Endothelial cell of umbilical vein (primary cell): ENCODE measurements around the gene KAT2B. TPM values are rescaled to one million over a fixed set of nuclear protein-coding genes. Genes with fewer than 3 reads are reported as not detected.

Experiments
- BruUV-seq: library from RNA; stranded (reverse); fragments of 400-500 nt; replicated peaks from 2 replicates; lab custom pipeline; 2021; lab: Mats Ljungman, UMichigan
- CTCF ChIA-PET: fragments of 300-600, 350-600 bp; sonication (Branson Sonifier 250); formaldehyde crosslinking; loops from one replicate; lab custom pipeline; 2021; ENCODE audit warnings: antibody characterized with exemption, inconsistent platforms; lab: Charles Lee
- POLR2A ChIA-PET: fragments of 300-600, 350-600 bp; sonication (Branson Sonifier 250); formaldehyde crosslinking; loops from one replicate; lab custom pipeline; 2021; ENCODE audit warnings: antibody characterized with exemption, inconsistent platforms; lab: Charles Lee
- DNase-seq: peaks from one replicate; pipeline ENCODE4 v3.0.0-alpha.2; 2011; ENCODE audit warnings: low read depth, low spot score
- FAIRE-seq: peaks from 2 replicates; lab custom pipeline; 2011; peaks lifted over from hg19 to GRCh38; lab: Jason Lieb, UNC
- H2AFZ ChIP-seq: 2 replicates; pipeline ENCODE4 v1.6.0; 2012; ENCODE audit warnings: low read depth, low read length, control low read depth, inconsistent platforms
- H3K27ac ChIP-seq: 2 replicates; pipeline ENCODE4 v1.5.1; 2011; ENCODE audit warnings: low read depth, mild to moderate bottlenecking, control low read depth, low read length, moderate library complexity; ENCODE audit not compliant: insufficient read depth
- H3K27me3 ChIP-seq, 2 experiments: 2 replicates each; pipeline versions ENCODE4 v1.6.0 to v1.6.1; 2011; ENCODE audit warnings: low read length in 2 of 2, mixed read lengths in 1 of 2; ENCODE audit not compliant: control insufficient read depth in 2 of 2, insufficient read depth in 2 of 2
- H3K36me3 ChIP-seq, 2 experiments: 2 replicates in 1 of 2; 3 replicates in 1 of 2; pipeline ENCODE4 v1.5.1; 2011; ENCODE audit warnings: low read length in 2 of 2, mild to moderate bottlenecking in 1 of 2, moderate library complexity in 1 of 2; ENCODE audit not compliant: control insufficient read depth in 2 of 2, insufficient read depth in 2 of 2; ENCODE audit errors: extremely low read depth in 1 of 2
- H3K4me1 ChIP-seq: 3 replicates; pipeline ENCODE4 v1.5.1; 2011; ENCODE audit warnings: mild to moderate bottlenecking, low read length; ENCODE audit not compliant: control insufficient read depth, insufficient read depth; ENCODE audit errors: extremely low read depth
- H3K4me2 ChIP-seq: 2 replicates; pipeline ENCODE4 v1.6.1; 2011; ENCODE audit warnings: low read length, control low read depth, mixed read lengths; ENCODE audit not compliant: insufficient read depth
- H3K4me3 ChIP-seq, 3 experiments: fragments of 200-600 bp in 1 of 3; sonication (generic), shearing (Covaris generic) in 1 of 3; replicated peaks in 1 of 3; 2 replicates each; pipeline ENCODE4 v1.5.1; 2011 to 2016; ENCODE audit warnings: control low read depth in 3 of 3, low read length in 3 of 3, mild to moderate bottlenecking in 2 of 3, inconsistent platforms in 1 of 3, low read depth in 1 of 3, moderate library complexity in 1 of 3; ENCODE audit not compliant: insufficient read depth in 1 of 3
- H3K79me2 ChIP-seq: 2 replicates; pipeline ENCODE4 v1.6.0; 2012; ENCODE audit warnings: low read length, inconsistent platforms; ENCODE audit not compliant: control insufficient read depth, insufficient read depth
- H3K9ac ChIP-seq: replicated peaks from 2 replicates; pipeline ENCODE3; 2011; ENCODE audit warnings: low read length, control low read depth; ENCODE audit not compliant: insufficient read depth; ENCODE audit errors: extremely low read depth
- H3K9me1 ChIP-seq: replicated peaks from 3 replicates; pipeline ENCODE4 v1.6.0; 2011; ENCODE audit warnings: mild to moderate bottlenecking, low read length; ENCODE audit not compliant: control insufficient read depth, insufficient read depth; ENCODE audit errors: extremely low read depth
- H3K9me3 ChIP-seq: replicated peaks from 2 replicates; pipeline ENCODE4 v1.5.1; 2012; ENCODE audit warnings: low read length, inconsistent platforms; ENCODE audit not compliant: control insufficient read depth, insufficient read depth
- H4K20me1 ChIP-seq: replicated peaks from 2 replicates; pipeline ENCODE3; 2011; ENCODE audit warnings: mild to moderate bottlenecking, low read length; ENCODE audit not compliant: control insufficient read depth, insufficient read depth; ENCODE audit errors: extremely low read depth
- CTCF ChIP-seq, 2 donors: IDR thresholded peaks; 1 replicate in 1 of 2; 2 replicates in 1 of 2; pipeline ENCODE4 v1.5.1; 2011; ENCODE audit warnings: low read length in 2 of 2, mild to moderate bottlenecking in 2 of 2, moderate library complexity in 2 of 2, control low read depth in 1 of 2, inconsistent platforms in 1 of 2, low read depth in 1 of 2; ENCODE audit not compliant: insufficient read depth in 1 of 2; ENCODE audit errors: extremely low read depth in 1 of 2
- EZH2 ChIP-seq: IDR thresholded peaks from 2 replicates; pipeline ENCODE4 v1.6.1; 2012; ENCODE audit warnings: borderline replicate concordance, low read depth, mild to moderate bottlenecking, moderate library complexity, low read length, inconsistent platforms; ENCODE audit not compliant: severe bottlenecking
- FOS ChIP-seq: IDR thresholded peaks from 2 replicates; pipeline ENCODE4 v1.6.1; 2011; ENCODE audit warnings: mild to moderate bottlenecking, low read length, moderate library complexity, borderline replicate concordance; ENCODE audit not compliant: insufficient read depth
- GATA2 ChIP-seq: IDR thresholded peaks from 2 replicates; pipeline ENCODE4 v1.7.0; 2011; ENCODE audit warnings: low read depth, mild to moderate bottlenecking, moderate library complexity, mixed read lengths, low read length; ENCODE audit not compliant: insufficient read length, insufficient read depth
- JUN ChIP-seq: IDR thresholded peaks from 2 replicates; pipeline ENCODE4 v1.6.1; 2011; ENCODE audit warnings: borderline replicate concordance, low read depth; ENCODE audit not compliant: insufficient read length, insufficient read depth
- MAX ChIP-seq: IDR thresholded peaks from 2 replicates; pipeline ENCODE4 v1.6.1; 2011; ENCODE audit not compliant: insufficient read depth, insufficient read length
- MYC ChIP-seq: IDR thresholded peaks from one replicate; pipeline ENCODE4 v1.6.1; 2011; ENCODE audit warnings: mild to moderate bottlenecking, low read depth, low read length
- POLR2A ChIP-seq: IDR thresholded peaks from 2 replicates; pipeline ENCODE4 v1.6.1; 2012; ENCODE audit warnings: low read depth, mild to moderate bottlenecking, control low read depth, low read length
- POLR2AphosphoS5 ChIP-seq: IDR thresholded peaks from 2 replicates; pipeline ENCODE4 v1.6.1; 2012; ENCODE audit warnings: low read depth, mild to moderate bottlenecking, control low read depth, low read length, moderate library complexity; ENCODE audit not compliant: insufficient read depth
- dilution Hi-C: fragments of 300-500 bp; cut with MboI; formaldehyde crosslinking; loops from one replicate; pipeline ENCODE4 v1.15.0; 2019; ENCODE audit warnings: low sequenced_read_pairs; ENCODE audit not compliant: extremely low pct_ligation_motif_present
- intact Hi-C: fragments of 100-400 bp; cut with micrococcal nuclease; formaldehyde crosslinking; loops from one replicate; pipeline ENCODE4 v1.10.0; 2022
- polyA plus RNA-seq, 4 experiments: library from polyadenylated mRNA; depleted of rRNA in 3 of 4; stranded (reverse) in 3 of 4; unstranded in 1 of 4; fragments of >200 nt; gene quantifications; 2 replicates each; pipeline versions ENCODE4 v1.2.1 to v1.2.3, GENCODE V29; 2011 to 2012; ENCODE audit warnings: missing spikeins in 1 of 4
- total RNA-seq: library from RNA; stranded (reverse); gene quantifications from 2 replicates; pipeline ENCODE4 v1.2.3, GENCODE V29; 2021

Gene KAT2B
- total and polyA plus RNA-seq, 2 donors (not counting 3 experiments of a cell fraction or from before 2014, with no cell fraction given): 2.6 to 11.0 TPM

- H3K4me3 ChIP-seq: no peak overlapping the region
- intact Hi-C loops (no loop called here), dilution Hi-C loops (no loop called here)
- no peak overlapping the region for H3K9ac ChIP-seq
- CTCF ChIA-PET: no interaction called here
- no peak overlapping the region for H3K4me2 ChIP-seq
- DNase-seq (no peak), FAIRE-seq (no peak)
- no peak overlapping the region for H3K27ac ChIP-seq
- H2AFZ ChIP-seq: no peak overlapping the region
- H3K9me3 ChIP-seq: no peaks in the 10 kb centered on the region
- no peaks in the 10 kb centered on the region for H3K79me2 ChIP-seq
- H3K27me3 ChIP-seq: no peaks in the 10 kb centered on the region
- POLR2A ChIA-PET: no interaction called here
- no peaks in the 10 kb centered on the region for H3K9me1 ChIP-seq
- H4K20me1 ChIP-seq: no peaks in the 10 kb centered on the region
- no peaks in the 10 kb centered on the region for H3K4me1 ChIP-seq
- BruUV-seq: no TSS peak
- no peaks in the 10 kb centered on the region for H3K36me3 ChIP-seq
- TF ChIP-seq MYC (no peak), EZH2 (no peak), JUN (no peak), MAX (no peak), CTCF (IDR thresholded peaks at IDR 0.05; ENCODE audit: extremely low read depth in 1 of 2, insufficient read depth in 1 of 2, low read depth in 1 of 2, low read length in 2 of 2) (no peak), FOS (no peak), POLR2AphosphoS5 (no peak), POLR2A (no peak), GATA2 (no peak)
Observed at GRCh38 chr3:20125289-20125688, 85.0 kb downstream of the KAT2B start.
